Neutrophil (primary cell): ENCODE results near the gene TMCC3.
"Not testable (repeated sequence)": the region's sequence is repeated elsewhere in the genome, so short reads cannot be mapped to it uniquely, and the experiment has no call there.

Experiments used
- H3K27ac ChIP-seq: fragments of 200-600 bp; sonication (generic); 2 replicates; pipeline ENCODE4 v1.5.1; 2016; ENCODE audit warnings: mild to moderate bottlenecking, moderate library complexity
- H3K27me3 ChIP-seq: fragments of 200-600 bp; sonication (generic); 2 replicates; pipeline ENCODE4 v1.6.0; 2016; ENCODE audit warnings: mild to moderate bottlenecking
- H3K36me3 ChIP-seq: fragments of 200-600 bp; sonication (generic); 2 replicates; pipeline ENCODE4 v1.5.1; 2017
- H3K4me1 ChIP-seq, 2 experiments: fragments of 200-600 bp in 1 of 2; sonication (generic) in 1 of 2; 1 replicate in 1 of 2; 2 replicates in 1 of 2; pipeline versions ENCODE4 v1.5.1 to v1.6.1; 2013 to 2016; ENCODE audit warnings: low read depth in 1 of 2, low read length in 1 of 2, mild to moderate bottlenecking in 1 of 2, moderate library complexity in 1 of 2; ENCODE audit not compliant: control insufficient read depth in 1 of 2, insufficient read depth in 1 of 2
- H3K4me3 ChIP-seq, 2 experiments: fragments of 200-600 bp in 1 of 2; sonication (generic) in 1 of 2; 1 replicate in 1 of 2; 2 replicates in 1 of 2; pipeline ENCODE4 v1.5.1; 2013 to 2016; ENCODE audit warnings: low read depth in 1 of 2, low read length in 1 of 2, mild to moderate bottlenecking in 1 of 2, moderate library complexity in 1 of 2
- H3K9me3 ChIP-seq: fragments of 200-600 bp; sonication (generic); 2 replicates; pipeline ENCODE4 v1.5.1; 2016
- TF ChIP-seq, protein P1 (sequence below): fragments of 200-600 bp; sonication (generic); IDR thresholded peaks from 2 replicates; pipeline ENCODE4 v1.5.1; 2016; ENCODE audit warnings: antibody characterized with exemption

The TMCC3 gene

DNA sequence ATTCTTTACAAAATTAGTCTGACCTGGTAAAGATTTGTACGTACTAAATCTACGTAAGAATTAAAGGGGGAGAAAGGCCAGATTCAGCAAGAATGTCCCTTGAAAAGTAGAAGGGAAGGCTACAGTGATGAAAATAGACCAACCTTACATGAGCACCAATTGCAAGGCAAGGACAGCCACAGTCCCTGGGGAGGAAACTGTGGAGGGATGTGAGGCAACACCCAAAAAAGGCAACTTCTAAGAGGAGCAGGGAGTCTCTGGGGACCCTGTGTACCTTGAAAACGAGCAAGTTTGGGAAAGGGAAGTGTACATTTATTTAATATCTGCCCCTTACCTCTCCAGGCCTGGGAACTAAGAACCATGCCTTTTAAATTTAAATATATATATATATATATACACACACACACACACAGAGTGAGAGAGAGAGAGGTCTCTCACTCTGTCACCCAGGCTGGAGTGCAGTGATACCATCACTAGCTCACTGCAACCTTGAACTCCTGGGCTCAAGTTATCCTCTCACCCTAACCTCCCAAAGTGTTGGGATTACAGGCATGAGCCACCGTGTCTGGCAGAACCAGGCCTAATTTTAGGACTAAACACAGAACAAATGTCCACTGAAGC, 56.4 kb downstream of the TMCC3 start:
- peak overlapping the region; percentile 32 for H3K27ac ChIP-seq
- H3K36me3 ChIP-seq: peaks cover 5% of the 10 kb centered on the region
- H3K4me1 ChIP-seq: no peaks in the 10 kb centered on the region
- no peaks in the 10 kb centered on the region for H3K9me3 ChIP-seq
- TF ChIP-seq, protein P1, sequence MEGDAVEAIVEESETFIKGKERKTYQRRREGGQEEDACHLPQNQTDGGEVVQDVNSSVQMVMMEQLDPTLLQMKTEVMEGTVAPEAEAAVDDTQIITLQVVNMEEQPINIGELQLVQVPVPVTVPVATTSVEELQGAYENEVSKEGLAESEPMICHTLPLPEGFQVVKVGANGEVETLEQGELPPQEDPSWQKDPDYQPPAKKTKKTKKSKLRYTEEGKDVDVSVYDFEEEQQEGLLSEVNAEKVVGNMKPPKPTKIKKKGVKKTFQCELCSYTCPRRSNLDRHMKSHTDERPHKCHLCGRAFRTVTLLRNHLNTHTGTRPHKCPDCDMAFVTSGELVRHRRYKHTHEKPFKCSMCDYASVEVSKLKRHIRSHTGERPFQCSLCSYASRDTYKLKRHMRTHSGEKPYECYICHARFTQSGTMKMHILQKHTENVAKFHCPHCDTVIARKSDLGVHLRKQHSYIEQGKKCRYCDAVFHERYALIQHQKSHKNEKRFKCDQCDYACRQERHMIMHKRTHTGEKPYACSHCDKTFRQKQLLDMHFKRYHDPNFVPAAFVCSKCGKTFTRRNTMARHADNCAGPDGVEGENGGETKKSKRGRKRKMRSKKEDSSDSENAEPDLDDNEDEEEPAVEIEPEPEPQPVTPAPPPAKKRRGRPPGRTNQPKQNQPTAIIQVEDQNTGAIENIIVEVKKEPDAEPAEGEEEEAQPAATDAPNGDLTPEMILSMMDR: no peak
- no peaks in the 10 kb centered on the region for H3K27me3 ChIP-seq
- H3K4me3 ChIP-seq: no peak overlapping the region

GRCh38 chr12:94592723-94593122, 57.6 kb downstream of the TMCC3 start:
- H3K27ac ChIP-seq, H3K4me1 ChIP-seq, H3K9me3 ChIP-seq, H3K27me3 ChIP-seq, H3K4me3 ChIP-seq, H3K36me3 ChIP-seq: not testable (repeated sequence)

DNA sequence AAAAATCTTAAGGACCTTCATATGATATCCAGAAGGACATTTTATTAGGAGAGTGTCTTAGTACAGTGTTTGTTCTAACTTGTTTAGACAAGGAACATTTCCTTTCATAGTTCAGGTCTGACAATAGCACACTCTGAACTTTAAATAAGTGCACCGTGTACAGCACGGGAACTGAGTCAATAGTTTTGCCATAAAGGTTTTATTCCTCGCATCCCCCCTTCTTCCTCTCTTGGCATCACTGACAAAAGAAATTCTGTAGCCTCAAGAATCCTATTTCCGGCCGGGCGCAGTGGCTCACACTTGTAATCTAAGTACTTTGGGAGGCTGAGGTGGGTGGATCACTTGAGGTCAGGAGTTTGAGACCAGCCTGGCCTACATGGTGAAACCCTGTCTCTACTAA, 58.3 kb downstream of the TMCC3 start:
- H3K4me1 ChIP-seq: no peaks in the 10 kb centered on the region
- H3K9me3 ChIP-seq: no peaks in the 10 kb centered on the region
- no peak overlapping the region for H3K27ac ChIP-seq
- H3K27me3 ChIP-seq: no peaks in the 10 kb centered on the region
- peaks cover 5% of the 10 kb centered on the region for H3K36me3 ChIP-seq
- TF ChIP-seq, protein P1: no peak
- no peak overlapping the region for H3K4me3 ChIP-seq

DNA sequence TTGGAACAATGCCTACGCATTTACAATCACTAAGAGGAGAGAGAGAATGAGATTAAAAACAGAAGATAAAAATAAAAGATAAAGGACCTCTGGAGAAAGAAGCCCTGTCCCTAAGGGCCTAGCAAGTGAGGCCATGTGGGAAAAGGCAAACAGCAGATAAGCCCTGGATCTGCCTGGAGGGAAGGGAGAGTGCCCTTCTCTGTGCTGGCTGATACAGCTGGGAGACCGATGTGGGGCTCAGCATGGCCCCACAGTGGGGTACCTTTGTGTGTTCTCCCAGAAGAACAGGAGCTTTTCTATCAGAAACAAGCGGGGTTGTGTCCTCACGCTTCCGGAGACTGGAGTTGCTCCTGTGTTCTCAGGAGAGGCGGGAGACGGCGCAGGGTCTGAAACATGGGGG, 59.9 kb downstream of the TMCC3 start:
- Histone ChIP-seq H3K36me3 (no peaks in the 10 kb centered on the region), H3K27me3 (no peaks in the 10 kb centered on the region)

GRCh38 chr12:94589591-94590001, 60.8 kb downstream of the TMCC3 start:
- Histone ChIP-seq H3K27me3 (no peaks in the 10 kb centered on the region), H3K4me3 (no peak overlapping the region), H3K36me3 (no peaks in the 10 kb centered on the region), H3K27ac (no peak overlapping the region), H3K4me1 (no peaks in the 10 kb centered on the region), H3K9me3 (no peaks in the 10 kb centered on the region)
- TF ChIP-seq, protein P1: no peak

More for the DNA sequence above, 59.9 kb downstream of the TMCC3 start:
- H3K9me3 ChIP-seq: no peaks in the 10 kb centered on the region
- TF ChIP-seq, protein P1: no peak
- H3K27ac ChIP-seq: no peak overlapping the region
- H3K4me1 ChIP-seq: no peaks in the 10 kb centered on the region
- H3K4me3 ChIP-seq: no peak overlapping the region

- TF ChIP-seq, protein P1: no peak
- no peak overlapping the region for H3K27ac ChIP-seq
- no peaks in the 10 kb centered on the region for H3K36me3 ChIP-seq
Measured at GRCh38 chr12:94588346-94588745, 62.0 kb downstream of the TMCC3 start.

More at GRCh38 chr12:94588346-94588745, 62.0 kb downstream of the TMCC3 start:
- no peaks in the 10 kb centered on the region for H3K9me3 ChIP-seq
- no peaks in the 10 kb centered on the region for H3K27me3 ChIP-seq
- H3K4me3 ChIP-seq: no peak overlapping the region
- no peaks in the 10 kb centered on the region for H3K4me1 ChIP-seq
